Endothelial cell of umbilical vein (primary cell): ENCODE results near the gene GRM4. TPM values are rescaled to one million over a fixed set of nuclear protein-coding genes. Genes with fewer than 3 reads are reported as not detected.

Experiments
- BruUV-seq: library from RNA; stranded (reverse); fragments of 400-500 nt; replicated peaks from 2 replicates; lab custom pipeline; 2021; lab: Mats Ljungman, UMichigan
- CTCF ChIA-PET: fragments of 300-600, 350-600 bp; sonication (Branson Sonifier 250); formaldehyde crosslinking; loops from one replicate; lab custom pipeline; 2021; ENCODE audit warnings: antibody characterized with exemption, inconsistent platforms; lab: Charles Lee
- POLR2A ChIA-PET: fragments of 300-600, 350-600 bp; sonication (Branson Sonifier 250); formaldehyde crosslinking; loops from one replicate; lab custom pipeline; 2021; ENCODE audit warnings: antibody characterized with exemption, inconsistent platforms; lab: Charles Lee
- DNase-seq: peaks from one replicate; pipeline ENCODE4 v3.0.0-alpha.2; 2011; ENCODE audit warnings: low read depth, low spot score
- FAIRE-seq: peaks from 2 replicates; lab custom pipeline; 2011; peaks lifted over from hg19 to GRCh38; lab: Jason Lieb, UNC
- H2AFZ ChIP-seq: 2 replicates; pipeline ENCODE4 v1.6.0; 2012; ENCODE audit warnings: low read depth, low read length, control low read depth, inconsistent platforms
- H3K27ac ChIP-seq: 2 replicates; pipeline ENCODE4 v1.5.1; 2011; ENCODE audit warnings: low read depth, mild to moderate bottlenecking, control low read depth, low read length, moderate library complexity; ENCODE audit not compliant: insufficient read depth
- H3K27me3 ChIP-seq, 2 experiments: 2 replicates each; pipeline versions ENCODE4 v1.6.0 to v1.6.1; 2011; ENCODE audit warnings: low read length in 2 of 2, mixed read lengths in 1 of 2; ENCODE audit not compliant: control insufficient read depth in 2 of 2, insufficient read depth in 2 of 2
- H3K36me3 ChIP-seq, 2 experiments: 2 replicates in 1 of 2; 3 replicates in 1 of 2; pipeline ENCODE4 v1.5.1; 2011; ENCODE audit warnings: low read length in 2 of 2, mild to moderate bottlenecking in 1 of 2, moderate library complexity in 1 of 2; ENCODE audit not compliant: control insufficient read depth in 2 of 2, insufficient read depth in 2 of 2; ENCODE audit errors: extremely low read depth in 1 of 2
- H3K4me1 ChIP-seq: 3 replicates; pipeline ENCODE4 v1.5.1; 2011; ENCODE audit warnings: mild to moderate bottlenecking, low read length; ENCODE audit not compliant: control insufficient read depth, insufficient read depth; ENCODE audit errors: extremely low read depth
- H3K4me2 ChIP-seq: 2 replicates; pipeline ENCODE4 v1.6.1; 2011; ENCODE audit warnings: low read length, control low read depth, mixed read lengths; ENCODE audit not compliant: insufficient read depth
- H3K4me3 ChIP-seq, 3 experiments: fragments of 200-600 bp in 1 of 3; sonication (generic), shearing (Covaris generic) in 1 of 3; replicated peaks in 1 of 3; 2 replicates each; pipeline ENCODE4 v1.5.1; 2011 to 2016; ENCODE audit warnings: control low read depth in 3 of 3, low read length in 3 of 3, mild to moderate bottlenecking in 2 of 3, inconsistent platforms in 1 of 3, low read depth in 1 of 3, moderate library complexity in 1 of 3; ENCODE audit not compliant: insufficient read depth in 1 of 3
- H3K79me2 ChIP-seq: 2 replicates; pipeline ENCODE4 v1.6.0; 2012; ENCODE audit warnings: low read length, inconsistent platforms; ENCODE audit not compliant: control insufficient read depth, insufficient read depth
- H3K9ac ChIP-seq: replicated peaks from 2 replicates; pipeline ENCODE3; 2011; ENCODE audit warnings: low read length, control low read depth; ENCODE audit not compliant: insufficient read depth; ENCODE audit errors: extremely low read depth
- H3K9me1 ChIP-seq: replicated peaks from 3 replicates; pipeline ENCODE4 v1.6.0; 2011; ENCODE audit warnings: mild to moderate bottlenecking, low read length; ENCODE audit not compliant: control insufficient read depth, insufficient read depth; ENCODE audit errors: extremely low read depth
- H3K9me3 ChIP-seq: replicated peaks from 2 replicates; pipeline ENCODE4 v1.5.1; 2012; ENCODE audit warnings: low read length, inconsistent platforms; ENCODE audit not compliant: control insufficient read depth, insufficient read depth
- H4K20me1 ChIP-seq: replicated peaks from 2 replicates; pipeline ENCODE3; 2011; ENCODE audit warnings: mild to moderate bottlenecking, low read length; ENCODE audit not compliant: control insufficient read depth, insufficient read depth; ENCODE audit errors: extremely low read depth
- EZH2 ChIP-seq: IDR thresholded peaks from 2 replicates; pipeline ENCODE4 v1.6.1; 2012; ENCODE audit warnings: borderline replicate concordance, low read depth, mild to moderate bottlenecking, moderate library complexity, low read length, inconsistent platforms; ENCODE audit not compliant: severe bottlenecking
- FOS ChIP-seq: IDR thresholded peaks from 2 replicates; pipeline ENCODE4 v1.6.1; 2011; ENCODE audit warnings: mild to moderate bottlenecking, low read length, moderate library complexity, borderline replicate concordance; ENCODE audit not compliant: insufficient read depth
- GATA2 ChIP-seq: IDR thresholded peaks from 2 replicates; pipeline ENCODE4 v1.7.0; 2011; ENCODE audit warnings: low read depth, mild to moderate bottlenecking, moderate library complexity, mixed read lengths, low read length; ENCODE audit not compliant: insufficient read length, insufficient read depth
- JUN ChIP-seq: IDR thresholded peaks from 2 replicates; pipeline ENCODE4 v1.6.1; 2011; ENCODE audit warnings: borderline replicate concordance, low read depth; ENCODE audit not compliant: insufficient read length, insufficient read depth
- MYC ChIP-seq: IDR thresholded peaks from one replicate; pipeline ENCODE4 v1.6.1; 2011; ENCODE audit warnings: mild to moderate bottlenecking, low read depth, low read length
- POLR2A ChIP-seq: IDR thresholded peaks from 2 replicates; pipeline ENCODE4 v1.6.1; 2012; ENCODE audit warnings: low read depth, mild to moderate bottlenecking, control low read depth, low read length
- POLR2AphosphoS5 ChIP-seq: IDR thresholded peaks from 2 replicates; pipeline ENCODE4 v1.6.1; 2012; ENCODE audit warnings: low read depth, mild to moderate bottlenecking, control low read depth, low read length, moderate library complexity; ENCODE audit not compliant: insufficient read depth
- dilution Hi-C: fragments of 300-500 bp; cut with MboI; formaldehyde crosslinking; loops from one replicate; pipeline ENCODE4 v1.15.0; 2019; ENCODE audit warnings: low sequenced_read_pairs; ENCODE audit not compliant: extremely low pct_ligation_motif_present
- intact Hi-C: fragments of 100-400 bp; cut with micrococcal nuclease; formaldehyde crosslinking; loops from one replicate; pipeline ENCODE4 v1.10.0; 2022
- polyA plus RNA-seq, 4 experiments: library from polyadenylated mRNA; depleted of rRNA in 3 of 4; stranded (reverse) in 3 of 4; unstranded in 1 of 4; fragments of >200 nt; gene quantifications; 2 replicates each; pipeline versions ENCODE4 v1.2.1 to v1.2.3, GENCODE V29; 2011 to 2012; ENCODE audit warnings: missing spikeins in 1 of 4
- total RNA-seq: library from RNA; stranded (reverse); gene quantifications from 2 replicates; pipeline ENCODE4 v1.2.3, GENCODE V29; 2021
- TF ChIP-seq, protein P1 (sequence below), 2 donors: IDR thresholded peaks; 1 replicate in 1 of 2; 2 replicates in 1 of 2; pipeline ENCODE4 v1.5.1; 2011; ENCODE audit warnings: low read length in 2 of 2, mild to moderate bottlenecking in 2 of 2, moderate library complexity in 2 of 2, control low read depth in 1 of 2, inconsistent platforms in 1 of 2, low read depth in 1 of 2; ENCODE audit not compliant: insufficient read depth in 1 of 2; ENCODE audit errors: extremely low read depth in 1 of 2
- TF ChIP-seq, protein P2 (sequence below): IDR thresholded peaks from 2 replicates; pipeline ENCODE4 v1.6.1; 2011; ENCODE audit not compliant: insufficient read depth, insufficient read length

The GRM4 gene
- total and polyA plus RNA-seq, 2 donors (not counting 3 experiments of a cell fraction or from before 2014, with no cell fraction given): 0.03 TPM; not detected in 1

DNA sequence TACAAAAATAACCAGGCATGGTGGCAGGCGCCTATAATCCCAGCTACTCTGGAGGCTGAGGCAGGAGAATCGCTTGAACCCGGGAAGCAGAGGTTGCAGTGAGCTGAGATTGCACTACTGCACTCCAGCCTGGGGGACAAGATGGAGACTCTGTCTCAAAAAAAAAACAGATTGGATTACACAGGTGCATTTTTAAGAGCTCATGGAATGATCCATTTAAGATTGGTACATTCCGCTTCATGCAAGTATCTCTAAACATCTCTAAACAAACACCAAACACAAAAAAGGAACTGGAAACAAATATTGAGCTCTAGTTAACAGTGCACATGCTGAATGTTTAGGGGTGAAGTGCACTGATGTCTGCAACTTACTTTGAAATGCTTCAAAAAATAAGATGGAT, 154.3 kb downstream of the GRM4 start:
- CTCF ChIA-PET: no interaction called here
- dilution Hi-C loops: no loop called here
- TF ChIP-seq, protein P1, sequence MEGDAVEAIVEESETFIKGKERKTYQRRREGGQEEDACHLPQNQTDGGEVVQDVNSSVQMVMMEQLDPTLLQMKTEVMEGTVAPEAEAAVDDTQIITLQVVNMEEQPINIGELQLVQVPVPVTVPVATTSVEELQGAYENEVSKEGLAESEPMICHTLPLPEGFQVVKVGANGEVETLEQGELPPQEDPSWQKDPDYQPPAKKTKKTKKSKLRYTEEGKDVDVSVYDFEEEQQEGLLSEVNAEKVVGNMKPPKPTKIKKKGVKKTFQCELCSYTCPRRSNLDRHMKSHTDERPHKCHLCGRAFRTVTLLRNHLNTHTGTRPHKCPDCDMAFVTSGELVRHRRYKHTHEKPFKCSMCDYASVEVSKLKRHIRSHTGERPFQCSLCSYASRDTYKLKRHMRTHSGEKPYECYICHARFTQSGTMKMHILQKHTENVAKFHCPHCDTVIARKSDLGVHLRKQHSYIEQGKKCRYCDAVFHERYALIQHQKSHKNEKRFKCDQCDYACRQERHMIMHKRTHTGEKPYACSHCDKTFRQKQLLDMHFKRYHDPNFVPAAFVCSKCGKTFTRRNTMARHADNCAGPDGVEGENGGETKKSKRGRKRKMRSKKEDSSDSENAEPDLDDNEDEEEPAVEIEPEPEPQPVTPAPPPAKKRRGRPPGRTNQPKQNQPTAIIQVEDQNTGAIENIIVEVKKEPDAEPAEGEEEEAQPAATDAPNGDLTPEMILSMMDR (IDR thresholded peaks at IDR 0.05; ENCODE audit: extremely low read depth in 1 of 2, insufficient read depth in 1 of 2, low read depth in 1 of 2, low read length in 2 of 2): no peak
- TF ChIP-seq POLR2AphosphoS5: no peak
- TF ChIP-seq EZH2: no peak
- no peak overlapping the region for H3K4me3 ChIP-seq
- peaks cover 2 to 7% of the 10 kb centered on the region in 2 experiments for H3K27me3 ChIP-seq
- no peaks in the 10 kb centered on the region for H3K79me2 ChIP-seq
- intact Hi-C loops: no loop called here
- H3K9me1 ChIP-seq: no peaks in the 10 kb centered on the region
- no peaks in the 10 kb centered on the region for H3K36me3 ChIP-seq
- H2AFZ ChIP-seq: no peak overlapping the region
- H3K4me2 ChIP-seq: no peak overlapping the region
- no TSS peak for BruUV-seq
- no peak overlapping the region for H3K9ac ChIP-seq
- no peaks in the 10 kb centered on the region for H3K4me1 ChIP-seq
- H3K27ac ChIP-seq: no peak overlapping the region
- no peaks in the 10 kb centered on the region for H4K20me1 ChIP-seq
- H3K9me3 ChIP-seq: no peaks in the 10 kb centered on the region
- FAIRE-seq (no peak), DNase-seq (no peak)
- POLR2A ChIA-PET: no interaction called here

DNA sequence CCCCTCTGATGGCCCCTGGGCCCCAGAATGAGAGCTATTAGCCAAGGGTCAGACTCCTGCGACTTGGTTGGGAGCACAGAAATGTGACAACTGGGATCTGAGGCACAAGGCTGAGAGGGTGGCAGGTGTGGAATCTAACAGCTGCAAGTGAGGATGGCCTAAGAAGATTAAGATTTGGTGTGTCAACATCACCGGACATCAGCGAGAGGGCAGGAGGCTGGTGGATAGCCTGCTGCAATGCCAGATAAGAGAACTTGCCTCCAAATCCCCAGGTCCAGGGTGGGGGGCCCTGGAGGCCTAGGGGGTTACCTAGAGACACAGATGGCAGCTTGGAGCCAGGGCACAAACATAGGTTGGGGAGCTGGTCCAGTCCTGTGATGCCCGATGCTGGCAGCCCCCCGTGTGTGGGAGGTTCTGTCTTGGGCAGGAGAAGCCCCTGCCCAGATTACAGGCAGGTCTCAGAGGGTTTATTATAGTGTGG, 155.8 kb downstream of the GRM4 start:
- H3K36me3 ChIP-seq: no peaks in the 10 kb centered on the region
- CTCF ChIA-PET: interaction anchor here (1.0 kb wide), 1 partner anchor 9 kb away, joined by 3 read pairs; no protein-coding TSS in a partner anchor
- no peak overlapping the region for H3K9ac ChIP-seq
- H3K4me1 ChIP-seq: no peaks in the 10 kb centered on the region
- intact Hi-C loops: no loop called here
- POLR2A ChIA-PET: no interaction called here
- TF ChIP-seq, protein P2, sequence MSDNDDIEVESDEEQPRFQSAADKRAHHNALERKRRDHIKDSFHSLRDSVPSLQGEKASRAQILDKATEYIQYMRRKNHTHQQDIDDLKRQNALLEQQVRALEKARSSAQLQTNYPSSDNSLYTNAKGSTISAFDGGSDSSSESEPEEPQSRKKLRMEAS: no peak
- no peak for TF ChIP-seq JUN
- no peak for TF ChIP-seq POLR2A
- TF ChIP-seq MYC: no peak
- TF ChIP-seq, protein P1 (IDR thresholded peaks at IDR 0.05; ENCODE audit: extremely low read depth in 1 of 2, insufficient read depth in 1 of 2, low read depth in 1 of 2, low read length in 2 of 2): no peak
- TF ChIP-seq FOS: no peak
- no peak for TF ChIP-seq EZH2
- TF ChIP-seq GATA2: no peak
- no peak overlapping the region for H3K27ac ChIP-seq
- no peak for FAIRE-seq
- H3K9me1 ChIP-seq: no peaks in the 10 kb centered on the region
- peaks cover 2 to 4% of the 10 kb centered on the region in 2 experiments for H3K27me3 ChIP-seq
- DNase-seq: no peak
- no peak overlapping the region for H2AFZ ChIP-seq
- H3K4me3 ChIP-seq: no peak overlapping the region
- H3K9me3 ChIP-seq: no peaks in the 10 kb centered on the region
- no peaks in the 10 kb centered on the region for H3K79me2 ChIP-seq
- no peaks in the 10 kb centered on the region for H4K20me1 ChIP-seq
- no TSS peak for BruUV-seq
- H3K4me2 ChIP-seq: no peak overlapping the region
- dilution Hi-C loops: no loop called here
